ENCODE measurements around the gene WDR76.

The WDR76 gene

GRCh38 chr15:43793647-43794046 lies 33.2 kb upstream of the WDR76 start:
- no peak for DNase-seq (ENCODE audit: extremely low spot score)
- POLR2A ChIA-PET: interaction anchor here (6.3 kb wide), 1 partner anchor 16 kb away, joined by 33 read pairs; the partner anchor contains the start of gene ELL3
- no peak for TF ChIP-seq FOXK2 (IDR thresholded peaks at IDR 0.05)
- TF ChIP-seq ELF4 (IDR thresholded peaks at IDR 0.05): no peak
- TF ChIP-seq LEF1 (IDR thresholded peaks at IDR 0.05; ENCODE audit: borderline replicate concordance): no peak
- CTCF ChIA-PET: no interaction called here

- ChIA-PET POLR2A (interaction anchor here (1.5 kb wide), 1 partner anchor 30 kb away, joined by 4 read pairs; the partner anchor contains the start of gene MFAP1), CTCF (no interaction called here)
- DNase-seq (ENCODE audit: extremely low spot score): no peak
- TF ChIP-seq, protein P1, sequence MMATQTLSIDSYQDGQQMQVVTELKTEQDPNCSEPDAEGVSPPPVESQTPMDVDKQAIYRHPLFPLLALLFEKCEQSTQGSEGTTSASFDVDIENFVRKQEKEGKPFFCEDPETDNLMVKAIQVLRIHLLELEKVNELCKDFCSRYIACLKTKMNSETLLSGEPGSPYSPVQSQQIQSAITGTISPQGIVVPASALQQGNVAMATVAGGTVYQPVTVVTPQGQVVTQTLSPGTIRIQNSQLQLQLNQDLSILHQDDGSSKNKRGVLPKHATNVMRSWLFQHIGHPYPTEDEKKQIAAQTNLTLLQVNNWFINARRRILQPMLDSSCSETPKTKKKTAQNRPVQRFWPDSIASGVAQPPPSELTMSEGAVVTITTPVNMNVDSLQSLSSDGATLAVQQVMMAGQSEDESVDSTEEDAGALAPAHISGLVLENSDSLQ (IDR thresholded peaks at IDR 0.05): no peak
- no peak for TF ChIP-seq FOXM1 (IDR thresholded peaks at IDR 0.05; ENCODE audit: borderline replicate concordance)
These were observed 32.3 kb upstream of the WDR76 start for GRCh38 chr15:43794269-43795037.

DNA sequence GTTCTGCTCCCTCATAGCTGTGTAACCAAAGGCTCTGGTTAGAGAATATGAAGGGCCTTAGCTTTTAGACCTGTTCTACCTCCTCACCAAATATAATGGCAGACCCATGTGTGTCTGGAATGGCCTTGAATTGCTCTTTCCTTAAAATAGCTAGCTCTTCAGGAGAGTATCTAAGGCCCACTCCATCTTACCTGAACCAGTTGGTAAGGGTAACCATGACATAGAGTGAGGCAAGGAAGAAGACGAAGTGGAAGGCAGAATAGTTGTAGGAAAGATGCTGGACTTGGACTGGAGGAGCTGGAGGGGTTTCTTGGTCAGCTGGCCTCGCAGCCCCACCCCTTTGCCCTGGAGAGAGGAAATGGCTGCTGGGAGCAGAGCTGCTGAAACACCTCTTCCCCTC lies 31.6 kb upstream of the WDR76 start:
- DNase-seq (ENCODE audit: extremely low spot score): no peak
- ChIA-PET CTCF (no interaction called here), POLR2A (interaction anchor here (1.5 kb wide), 2 partner anchors 18 to 29 kb away, joined by 3 to 4 read pairs; partner anchors contain the start of genes ELL3 and MFAP1)
- TF ChIP-seq ZNF384 (IDR thresholded peaks at IDR 0.05) (no peak), CTBP1 (IDR thresholded peaks at IDR 0.05; ENCODE audit: borderline replicate concordance) (no peak), FOXK2 (IDR thresholded peaks at IDR 0.05) (no peak), SUZ12 (IDR thresholded peaks at IDR 0.05) (no peak), BHLHE40 (IDR thresholded peaks at IDR 0.05; ENCODE audit: borderline replicate concordance) (no peak), FOXA1 (IDR thresholded peaks at IDR 0.05) (no peak), HDGF (IDR thresholded peaks at IDR 0.05; ENCODE audit: borderline replicate concordance) (no peak), ARNT (IDR thresholded peaks at IDR 0.05) (no peak), L3MBTL2 (conservative IDR thresholded peaks at IDR 0.05) (no peak), SP1 (IDR thresholded peaks at IDR 0.05) (no peak), ELF4 (IDR thresholded peaks at IDR 0.05) (no peak), FOXM1 (IDR thresholded peaks at IDR 0.05; ENCODE audit: borderline replicate concordance) (no peak), NFRKB (IDR thresholded peaks at IDR 0.05) (no peak)
- TF ChIP-seq, protein P1 (IDR thresholded peaks at IDR 0.05): no peak

DNA sequence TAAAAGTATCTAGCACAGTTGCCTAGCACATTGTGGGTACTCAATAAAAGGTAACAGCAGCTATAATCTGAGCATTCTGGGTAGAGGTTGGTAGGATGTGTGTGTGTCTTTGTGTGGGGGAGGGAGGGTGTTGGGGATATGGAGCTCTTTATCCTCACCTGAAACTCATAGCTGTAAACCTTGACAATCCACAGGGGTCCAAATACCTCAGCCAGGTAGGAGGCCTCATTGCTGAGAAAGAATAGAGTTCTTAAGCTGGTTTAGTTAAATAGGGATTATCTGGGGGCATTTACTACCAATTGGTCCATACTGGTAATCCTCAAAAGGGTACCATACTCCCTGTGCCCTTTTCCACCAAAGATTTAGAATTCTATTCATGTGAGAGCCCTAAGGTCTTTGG lies 30.8 kb upstream of the WDR76 start:
- ChIA-PET CTCF (no interaction called here), POLR2A (interaction anchor here (1.5 kb wide), 1 partner anchor 19 kb away, joined by 3 read pairs; the partner anchor contains the start of gene ELL3)
- TF ChIP-seq FOXA1 (IDR thresholded peaks at IDR 0.05): no peak
- TF ChIP-seq ELF4 (IDR thresholded peaks at IDR 0.05): no peak
- TF ChIP-seq SP1 (IDR thresholded peaks at IDR 0.05): no peak
- TF ChIP-seq SUZ12 (IDR thresholded peaks at IDR 0.05): no peak
- no peak for TF ChIP-seq HDGF (IDR thresholded peaks at IDR 0.05; ENCODE audit: borderline replicate concordance)
- TF ChIP-seq, protein P1 (IDR thresholded peaks at IDR 0.05): no peak
- no peak for TF ChIP-seq FOXM1 (IDR thresholded peaks at IDR 0.05; ENCODE audit: borderline replicate concordance)
- no peak for TF ChIP-seq ZNF384 (IDR thresholded peaks at IDR 0.05)
- TF ChIP-seq LEF1 (IDR thresholded peaks at IDR 0.05; ENCODE audit: borderline replicate concordance): no peak
- no peak for TF ChIP-seq TARDBP (IDR thresholded peaks at IDR 0.05)
- TF ChIP-seq BHLHE40 (IDR thresholded peaks at IDR 0.05; ENCODE audit: borderline replicate concordance): no peak
- no peak for TF ChIP-seq FOXK2 (IDR thresholded peaks at IDR 0.05)
- TF ChIP-seq L3MBTL2 (conservative IDR thresholded peaks at IDR 0.05): no peak
- TF ChIP-seq ARNT (IDR thresholded peaks at IDR 0.05): no peak
- no peak for TF ChIP-seq NFRKB (IDR thresholded peaks at IDR 0.05)
- no peak for TF ChIP-seq CTBP1 (IDR thresholded peaks at IDR 0.05; ENCODE audit: borderline replicate concordance)
- no peak for DNase-seq (ENCODE audit: extremely low spot score)

GRCh38 chr15:43796566-43796965 lies 30.2 kb upstream of the WDR76 start:
- ChIA-PET POLR2A (interaction anchor here (0.6 to 1.5 kb wide), 3 partner anchors 14 to 28 kb away, joined by 3 to 5 read pairs (median 3); partner anchors contain the start of genes ELL3 and MFAP1), CTCF (no interaction called here)
- TF ChIP-seq FOXA1 (IDR thresholded peaks at IDR 0.05) (no peak), ZNF384 (IDR thresholded peaks at IDR 0.05) (no peak), NFRKB (IDR thresholded peaks at IDR 0.05) (no peak), FOXK2 (IDR thresholded peaks at IDR 0.05) (no peak)
- no peak for DNase-seq (ENCODE audit: extremely low spot score)

- DNase-seq (ENCODE audit: extremely low spot score): no peak
- ChIA-PET POLR2A (interaction anchor here (0.8 to 2.6 kb wide), 5 partner anchors 9 to 25 kb away, joined by 3 to 11 read pairs (median 10); partner anchors contain the start of genes ELL3 and MFAP1), CTCF (no interaction called here)
- no peak for TF ChIP-seq ZNF384 (IDR thresholded peaks at IDR 0.05)
- no peak for TF ChIP-seq SP1 (IDR thresholded peaks at IDR 0.05)
- no peak for TF ChIP-seq CTBP1 (IDR thresholded peaks at IDR 0.05; ENCODE audit: borderline replicate concordance)
- TF ChIP-seq LEF1 (IDR thresholded peaks at IDR 0.05; ENCODE audit: borderline replicate concordance): no peak
- TF ChIP-seq SUZ12 (IDR thresholded peaks at IDR 0.05): no peak
- no peak for TF ChIP-seq NFRKB (IDR thresholded peaks at IDR 0.05)
- no peak for TF ChIP-seq TARDBP (IDR thresholded peaks at IDR 0.05)
- no peak for TF ChIP-seq FOXA1 (IDR thresholded peaks at IDR 0.05)
- no peak for TF ChIP-seq FOXK2 (IDR thresholded peaks at IDR 0.05)
- TF ChIP-seq FOXM1 (IDR thresholded peaks at IDR 0.05; ENCODE audit: borderline replicate concordance): no peak
- TF ChIP-seq BHLHE40 (IDR thresholded peaks at IDR 0.05; ENCODE audit: borderline replicate concordance): no peak
- TF ChIP-seq L3MBTL2 (conservative IDR thresholded peaks at IDR 0.05): no peak
- TF ChIP-seq, protein P1 (IDR thresholded peaks at IDR 0.05): no peak
- no peak for TF ChIP-seq HDGF (IDR thresholded peaks at IDR 0.05; ENCODE audit: borderline replicate concordance)
- no peak for TF ChIP-seq ELF4 (IDR thresholded peaks at IDR 0.05)
These were observed 27.4 kb upstream of the WDR76 start for GRCh38 chr15:43799209-43799944.
